Activated T-cell treated with anti-CD3 and anti-CD28 coated beads for 24 hours (primary cell): ENCODE results near the gene PPFIA4.
A peak's percentile ranks its signal among the peaks of the same experiment; 100 is the strongest.
"Not testable (repeated sequence)": the region's sequence is repeated elsewhere in the genome, so short reads cannot be mapped to it uniquely, and the experiment has no call there.

Source experiments
- DNase-seq: peaks from one replicate; pipeline ENCODE4 v3.0.0-alpha.2; 2020; ENCODE audit warnings: low read depth

The PPFIA4 gene

GRCh38 chr1:203026031-203026665 lies at the start of gene PPFIA4:
Gene PPFIA4 (plus strand): TSS chr1:203026491. CDS start chr1:203039009, 12,518 bp downstream.
- peak; percentile 81 for DNase-seq

GRCh38 chr1:202976633-202977032 lies 49.7 kb upstream of the PPFIA4 start:
- DNase-seq: no peak

GRCh38 chr1:202979459-202979858 lies 46.8 kb upstream of the PPFIA4 start:
- DNase-seq: no peak

GRCh38 chr1:202981939-202982338 lies 44.4 kb upstream of the PPFIA4 start:
- DNase-seq: no peak

GRCh38 chr1:202982715-202983430 lies 43.4 kb upstream of the PPFIA4 start:
- DNase-seq: no peak

GRCh38 chr1:202986120-202986519 lies 40.2 kb upstream of the PPFIA4 start:
- DNase-seq: not testable (repeated sequence)

- no peak for DNase-seq
These were observed 39.0 kb upstream of the PPFIA4 start for GRCh38 chr1:202987255-202987654.

- DNase-seq: no peak
These were observed 38.2 kb upstream of the PPFIA4 start for GRCh38 chr1:202987922-202988583.

- no peak for DNase-seq
These were observed 36.4 kb upstream of the PPFIA4 start for GRCh38 chr1:202989879-202990278.

GRCh38 chr1:202991112-202991511 lies 35.2 kb upstream of the PPFIA4 start:
- no peak for DNase-seq

- no peak for DNase-seq
These were observed 31.5 kb upstream of the PPFIA4 start for GRCh38 chr1:202994756-202995155.

- peak; percentile 48 for DNase-seq
These were observed 27.2 kb upstream of the PPFIA4 start for GRCh38 chr1:202998836-202999750.

- DNase-seq: no peak
These were observed 25.9 kb upstream of the PPFIA4 start for GRCh38 chr1:203000217-203000944.

GRCh38 chr1:203001986-203002385 lies 24.3 kb upstream of the PPFIA4 start:
- DNase-seq: no peak

GRCh38 chr1:203002951-203003350 lies 23.3 kb upstream of the PPFIA4 start:
- DNase-seq: no peak

- DNase-seq: not testable (repeated sequence)
These were observed 20.7 kb upstream of the PPFIA4 start for GRCh38 chr1:203005395-203006142.

GRCh38 chr1:203006948-203007871 lies 19.1 kb upstream of the PPFIA4 start, which contains the start of gene TMEM183A:
Gene TMEM183A (plus strand): TSS chr1:203007374. CDS start chr1:203007466, 92 bp downstream.
- DNase-seq: peak; percentile 96

- no peak for DNase-seq
These were observed 17.1 kb upstream of the PPFIA4 start for GRCh38 chr1:203009185-203009584.

- DNase-seq: no peak
These were observed 14.7 kb upstream of the PPFIA4 start for GRCh38 chr1:203011582-203011981.
